IMR-90 (cell line): Measurements from ENCODE around the gene EPHB6. TPM values are rescaled to one million over a fixed set of nuclear protein-coding genes. Genes with fewer than 3 reads are reported as not detected.

Experiments
- ATAC-seq: fragments of 200-7000 bp; cut with Tn5 transposase; 2 replicates; pipeline ENCODE4 v1.9.1; 2020; ENCODE audit warnings: low read depth, mild to moderate bottlenecking, moderate library complexity
- BruUV-seq: library from RNA; stranded (reverse); fragments of 400-500 nt; replicated peaks from 2 replicates; lab custom pipeline; 2021; lab: Mats Ljungman, UMichigan
- CTCF ChIA-PET: fragments of 300-600 bp; formaldehyde crosslinking; extraction: SDS; loops from one replicate; lab custom pipeline; 2021; ENCODE audit warnings: antibody characterized with exemption; lab: Yijun Ruan, JAX
- POLR2A ChIA-PET: fragments of 300-600 bp; sonication (Branson Sonifier 250); formaldehyde crosslinking; loops from one replicate; lab custom pipeline; 2022; ENCODE audit warnings: antibody characterized with exemption; ENCODE audit not compliant: unreplicated experiment; lab: Charles Lee
- DNase-seq: peaks from one replicate; pipeline ENCODE4 v3.0.0; 2013
- H2AFZ ChIP-seq: replicated peaks from 2 replicates; pipeline ENCODE3; 2013; ENCODE audit warnings: low read length, mild to moderate bottlenecking; ENCODE audit not compliant: poor library complexity
- H2AK5ac ChIP-seq: 2 replicates; pipeline ENCODE4 v1.6.1; 2013; ENCODE audit warnings: low read depth, low read length, inconsistent platforms
- H2AK9ac ChIP-seq: replicated peaks from 2 replicates; pipeline ENCODE3; 2013; ENCODE audit warnings: mild to moderate bottlenecking, low read depth, low read length, moderate library complexity; ENCODE audit not compliant: poor library complexity
- H2BK120ac ChIP-seq: 2 replicates; pipeline ENCODE4 v1.6.1; 2013; ENCODE audit warnings: low read depth, low read length, inconsistent platforms
- H2BK15ac ChIP-seq: 3 replicates; pipeline ENCODE4 v1.6.1; 2013; ENCODE audit warnings: low read depth, low read length, inconsistent platforms
- H2BK20ac ChIP-seq: 2 replicates; pipeline ENCODE4 v1.6.1; 2013; ENCODE audit warnings: low read depth, mild to moderate bottlenecking, inconsistent platforms, low read length, moderate library complexity
- H2BK5ac ChIP-seq: 2 replicates; pipeline ENCODE4 v1.6.1; 2013; ENCODE audit warnings: mild to moderate bottlenecking, low read depth, low read length, inconsistent platforms; ENCODE audit not compliant: poor library complexity, severe bottlenecking
- H3K14ac ChIP-seq: replicated peaks from 2 replicates; pipeline ENCODE4 v1.6.1; 2013; ENCODE audit warnings: low read depth, low read length, inconsistent platforms
- H3K18ac ChIP-seq: 2 replicates; pipeline ENCODE4 v1.6.1; 2013; ENCODE audit warnings: low read depth, low read length, control low read depth
- H3K23ac ChIP-seq: 2 replicates; pipeline ENCODE4 v1.6.1; 2013; ENCODE audit warnings: low read depth, low read length, inconsistent platforms
- H3K27ac ChIP-seq: 2 replicates; pipeline ENCODE4 v1.5.1; 2013; ENCODE audit warnings: mild to moderate bottlenecking, control low read depth, low read length; ENCODE audit not compliant: insufficient read depth
- H3K27me3 ChIP-seq: 2 replicates; pipeline ENCODE4 v1.6.1; 2013; ENCODE audit warnings: low read length; ENCODE audit not compliant: control insufficient read depth, insufficient read depth
- H3K36me3 ChIP-seq: 2 replicates; pipeline ENCODE4 v1.6.1; 2013; ENCODE audit warnings: low read length, mixed read lengths; ENCODE audit not compliant: control insufficient read depth, insufficient read depth
- H3K4ac ChIP-seq: 2 replicates; pipeline ENCODE4 v1.6.1; 2013; ENCODE audit warnings: low read depth, low read length, inconsistent platforms
- H3K4me1 ChIP-seq: 2 replicates; pipeline ENCODE4 v1.6.1; 2013; ENCODE audit warnings: low read length, mixed read lengths; ENCODE audit not compliant: control insufficient read depth, insufficient read depth
- H3K4me2 ChIP-seq: 2 replicates; pipeline ENCODE4 v1.6.1; 2013; ENCODE audit warnings: low read depth, mild to moderate bottlenecking, control low read depth, low read length, moderate library complexity
- H3K4me3 ChIP-seq: 2 replicates; pipeline ENCODE4 v1.5.1; 2013; ENCODE audit warnings: low read depth, mild to moderate bottlenecking, control low read depth, low read length, moderate library complexity; ENCODE audit not compliant: insufficient read depth
- H3K56ac ChIP-seq: 2 replicates; pipeline ENCODE4 v1.6.1; 2013; ENCODE audit warnings: low read length, inconsistent platforms; ENCODE audit not compliant: insufficient read depth; ENCODE audit errors: extremely low read depth
- H3K79me1 ChIP-seq, 2 experiments: 2 replicates each; pipeline ENCODE4 v1.6.1; 2013; ENCODE audit warnings: low read length in 2 of 2, inconsistent platforms in 1 of 2, low read depth in 1 of 2
- H3K9ac ChIP-seq: 2 replicates; pipeline ENCODE4 v1.6.1; 2013; ENCODE audit warnings: low read depth, low read length, control low read depth
- H3K9me1 ChIP-seq: 2 replicates; pipeline ENCODE4 v1.6.1; 2013; ENCODE audit warnings: low read length, inconsistent platforms; ENCODE audit not compliant: insufficient read depth
- H3K9me3 ChIP-seq: 2 replicates; pipeline ENCODE4 v1.6.1; 2013; ENCODE audit warnings: low read length; ENCODE audit not compliant: control insufficient read depth, insufficient read depth
- H4K20me1 ChIP-seq: 2 replicates; pipeline ENCODE4 v1.6.1; 2013; ENCODE audit warnings: low read length, inconsistent platforms; ENCODE audit not compliant: insufficient read depth
- H4K5ac ChIP-seq: 2 replicates; pipeline ENCODE4 v1.6.1; 2013; ENCODE audit warnings: mild to moderate bottlenecking, low read depth, low read length, control low read depth
- H4K8ac ChIP-seq, 2 experiments: 2 replicates each; pipeline ENCODE4 v1.6.1; 2013; ENCODE audit warnings: low read depth in 2 of 2, low read length in 2 of 2, control low read depth in 1 of 2, inconsistent platforms in 1 of 2
- H4K91ac ChIP-seq: 2 replicates; pipeline ENCODE4 v1.6.1; 2013; ENCODE audit warnings: low read depth, low read length, inconsistent platforms; ENCODE audit not compliant: insufficient read depth
- CEBPB ChIP-seq: IDR thresholded peaks from 2 replicates; pipeline ENCODE4 v1.6.1; 2012; ENCODE audit warnings: low read depth, low read length, improper control_type of control experiment
- FOS ChIP-seq: fragments of 150-350 bp; IDR thresholded peaks from 2 replicates; pipeline ENCODE4 v1.6.1; 2016; ENCODE audit warnings: low read depth, low read length
- MAFK ChIP-seq: IDR thresholded peaks from 2 replicates; pipeline ENCODE4 v1.6.1; 2012; ENCODE audit warnings: low read depth, low read length, improper control_type of control experiment
- NFE2L2 ChIP-seq: fragments of 150-350 bp; IDR thresholded peaks from 2 replicates; pipeline ENCODE4 v1.6.1; 2016; ENCODE audit warnings: low read depth, mild to moderate bottlenecking, low read length
- RCOR1 ChIP-seq: IDR thresholded peaks from 2 replicates; pipeline ENCODE4 v1.6.1; 2012; ENCODE audit warnings: mild to moderate bottlenecking, low read length, improper control_type of control experiment; ENCODE audit not compliant: insufficient replicate concordance
- WGBS, 2 experiments: methylation state at CpG; one replicate each; pipeline versions ENCODE4 v1.1.5 to v1.1.7; 2013; ENCODE audit warnings: missing lambda C conversion rate in 2 of 2; ENCODE audit not compliant: insufficient read length in 1 of 2; ENCODE audit errors: extremely low coverage in 2 of 2; 5-methylcytosine and 5-hydroxymethylcytosine counted together
- dilution Hi-C: fragments of 300-500 bp; cut with HindIII; formaldehyde crosslinking; loops from one replicate; pipeline ENCODE4 v1.14.3; 2018; ENCODE audit warnings: low sequenced_read_pairs; ENCODE audit not compliant: unreplicated experiment
- in situ Hi-C: fragments of 300-500 bp; cut with MboI; formaldehyde crosslinking; loops from 3 replicates; pipeline ENCODE4 v1.14.3; 2019; ENCODE audit warnings: low sequenced_read_pairs, inconsistent platforms, mixed read lengths
- intact Hi-C: fragments of 100-400 bp; cut with micrococcal nuclease; formaldehyde crosslinking; loops from 2 replicates; pipeline ENCODE4 v1.10.0; 2022
- polyA plus RNA-seq, 3 experiments: library from polyadenylated mRNA; depleted of rRNA; stranded (reverse); fragments of >200 nt; gene quantifications; 2 replicates each; pipeline ENCODE4 v1.2.3, GENCODE V29; 2012; ENCODE audit warnings: low replicate concordance in 1 of 3
- total RNA-seq: library from RNA; depleted of rRNA; stranded (reverse); fragments of >200 nt; gene quantifications from 2 replicates; pipeline ENCODE4 v1.2.3, GENCODE V29; 2012
- TF ChIP-seq, protein P1 (sequence below): fragments of 150-350 bp; IDR thresholded peaks from 2 replicates; pipeline ENCODE4 v1.6.1; 2016; ENCODE audit warnings: low read depth, mild to moderate bottlenecking, low read length, moderate library complexity, borderline replicate concordance

Gene EPHB6
- total and polyA plus RNA-seq, 2 of the 4 experiments (the other 2 are of a cell fraction): under 0.01 to 0.60 TPM

DNA sequence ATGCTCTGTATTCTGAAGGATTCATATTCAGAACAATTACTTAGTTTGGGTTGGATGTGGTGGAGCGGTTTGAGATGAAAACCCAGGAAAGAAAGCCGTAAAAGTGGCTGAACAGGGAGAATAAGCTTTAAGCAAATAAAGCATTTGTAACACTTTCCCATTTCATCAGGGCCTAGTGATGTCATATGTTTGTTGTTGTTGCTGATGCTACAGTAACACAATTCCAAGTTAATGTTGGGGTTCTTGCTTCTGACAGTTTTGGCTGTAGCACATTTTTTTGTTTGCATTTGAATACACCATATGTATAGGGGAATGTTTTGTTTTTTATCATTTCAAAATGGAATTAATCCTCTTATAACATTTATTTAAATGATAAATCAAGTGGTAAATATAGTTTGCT is 40.4 kb upstream of the EPHB6 start:
- Histone ChIP-seq H2BK5ac (no peak overlapping the region), H2BK20ac (no peak overlapping the region), H3K79me1 (no peaks in the 10 kb centered on the region), H2BK120ac (no peak overlapping the region), H3K27ac (no peak overlapping the region), H3K9me1 (no peaks in the 10 kb centered on the region), H2AK5ac (no peak overlapping the region), H3K27me3 (peaks cover 4% of the 10 kb centered on the region), H4K8ac (no peak overlapping the region), H3K23ac (no peak overlapping the region), H2AFZ (no peak overlapping the region), H3K4ac (no peak overlapping the region), H3K9ac (no peak overlapping the region), H3K4me2 (no peak overlapping the region), H3K56ac (no peak overlapping the region), H2AK9ac (no peak overlapping the region), H3K9me3 (no peaks in the 10 kb centered on the region), H3K4me3 (no peak overlapping the region), H4K5ac (no peak overlapping the region), H3K36me3 (no peaks in the 10 kb centered on the region), H4K20me1 (no peaks in the 10 kb centered on the region), H3K18ac (no peak overlapping the region), H3K4me1 (no peaks in the 10 kb centered on the region), H4K91ac (no peak overlapping the region), H3K14ac (no peak overlapping the region), H2BK15ac (no peak overlapping the region)
- POLR2A ChIA-PET: no interaction called here
- no peak for ATAC-seq
- BruUV-seq: no TSS peak
- no peak for DNase-seq
- dilution Hi-C loops (no loop called here), intact Hi-C loops (no loop called here), in situ Hi-C loops (no loop called here)
- no CpG with 5 or more reads among the region's 2 CpGs for WGBS, 2 experiments
- TF ChIP-seq RCOR1: no peak
- TF ChIP-seq, protein P1, sequence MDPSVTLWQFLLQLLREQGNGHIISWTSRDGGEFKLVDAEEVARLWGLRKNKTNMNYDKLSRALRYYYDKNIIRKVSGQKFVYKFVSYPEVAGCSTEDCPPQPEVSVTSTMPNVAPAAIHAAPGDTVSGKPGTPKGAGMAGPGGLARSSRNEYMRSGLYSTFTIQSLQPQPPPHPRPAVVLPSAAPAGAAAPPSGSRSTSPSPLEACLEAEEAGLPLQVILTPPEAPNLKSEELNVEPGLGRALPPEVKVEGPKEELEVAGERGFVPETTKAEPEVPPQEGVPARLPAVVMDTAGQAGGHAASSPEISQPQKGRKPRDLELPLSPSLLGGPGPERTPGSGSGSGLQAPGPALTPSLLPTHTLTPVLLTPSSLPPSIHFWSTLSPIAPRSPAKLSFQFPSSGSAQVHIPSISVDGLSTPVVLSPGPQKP: no peak
- TF ChIP-seq CEBPB: no peak
- TF ChIP-seq MAFK: no peak
- TF ChIP-seq NFE2L2: no peak
- no peak for TF ChIP-seq FOS
- CTCF ChIA-PET: no interaction called here
